K562 (cell line): ENCODE measurements around the gene AHNAK. TPM values are rescaled to one million over a fixed set of nuclear protein-coding genes. Genes with fewer than 3 reads are reported as not detected.

Experiments used
- ATAC-seq: fragments of 200-7000 bp; cut with Tn5 transposase; 3 replicates; pipeline ENCODE4 v1.9.1; 2020; ENCODE audit warnings: moderate library complexity
- BruUV-seq: library from RNA; stranded (reverse); fragments of 400-500 nt; replicated peaks from 2 replicates; lab custom pipeline; 2021; lab: Mats Ljungman, UMichigan
- CTCF ChIA-PET: fragments of 300-600 bp; formaldehyde crosslinking; extraction: SDS; loops from one replicate; lab custom pipeline; 2021; ENCODE audit warnings: low intra/inter-chr PET ratio; lab: Yijun Ruan, JAX
- POLR2A ChIA-PET: fragments of 300-600, 350-650 bp; sonication (Branson Sonifier 250); formaldehyde crosslinking; extraction: SDS; loops from one replicate; lab custom pipeline; 2021; ENCODE audit warnings: antibody characterized with exemption, inconsistent platforms; lab: Yijun Ruan, JAX
- DNase-seq, 4 experiments: peaks; one replicate each; pipeline versions ENCODE4 v3.0.0 to v3.0.0-alpha.2; 2011 to 2018; ENCODE audit warnings: low spot score in 3 of 4, mixed read lengths in 3 of 4; ENCODE audit errors: extremely low read depth in 1 of 4
- FAIRE-seq: peaks from 2 replicates; lab custom pipeline; 2011; peaks lifted over from hg19 to GRCh38; lab: Jason Lieb, UNC
- H2AFZ ChIP-seq: 2 replicates; pipeline ENCODE4 v1.6.0; 2011; ENCODE audit warnings: low read depth, low read length, control low read depth, inconsistent platforms
- H3K27ac ChIP-seq: fragments of 200-600 bp; 3 replicates; pipeline ENCODE4 v1.8.0; 2011; ENCODE audit warnings: low read depth, mild to moderate bottlenecking, control low read depth, inconsistent platforms, low read length, moderate library complexity, mixed read lengths; ENCODE audit errors: extremely low read depth
- H3K27me3 ChIP-seq, 2 experiments: fragments of 300-600 bp in 1 of 2; 2 replicates in 1 of 2; 3 replicates in 1 of 2; pipeline versions ENCODE4 v1.6.0 to v1.8.0; 2011; ENCODE audit warnings: inconsistent platforms in 2 of 2, low read length in 2 of 2, mild to moderate bottlenecking in 1 of 2, mixed read lengths in 1 of 2, moderate library complexity in 1 of 2; ENCODE audit not compliant: control insufficient read depth in 2 of 2, insufficient read depth in 2 of 2
- H3K36me3 ChIP-seq: fragments of 300-600 bp; 3 replicates; pipeline ENCODE4 v1.8.0; 2011; ENCODE audit warnings: mild to moderate bottlenecking, low read length, inconsistent platforms; ENCODE audit not compliant: control insufficient read depth, insufficient read depth
- H3K4me1 ChIP-seq, 2 experiments: fragments of 200-600 bp in 1 of 2; replicated peaks in 1 of 2; 2 replicates in 1 of 2; 3 replicates in 1 of 2; pipeline versions ENCODE4 v1.5.1 to v1.8.0; 2011; ENCODE audit warnings: inconsistent platforms in 2 of 2, low read length in 2 of 2, mild to moderate bottlenecking in 1 of 2, mixed read lengths in 1 of 2, moderate library complexity in 1 of 2; ENCODE audit not compliant: control insufficient read depth in 2 of 2, insufficient read depth in 2 of 2
- H3K4me2 ChIP-seq: 2 replicates; pipeline ENCODE4 v1.6.1; 2011; ENCODE audit warnings: low read length, control low read depth, inconsistent platforms, mixed read lengths; ENCODE audit not compliant: insufficient read depth
- H3K4me3 ChIP-seq: fragments of 200-600 bp; sonication (generic), shearing (Covaris generic); 2 replicates; pipeline ENCODE4 v1.5.1; 2016; ENCODE audit warnings: control low read depth, inconsistent platforms
- H3K79me2 ChIP-seq: fragments of 200-600 bp; 3 replicates; pipeline ENCODE4 v1.8.0; 2011; ENCODE audit warnings: low read length, inconsistent platforms; ENCODE audit not compliant: control insufficient read depth, insufficient read depth
- H3K9ac ChIP-seq, 2 experiments: 2 replicates each; pipeline versions ENCODE4 v1.6.0 to v1.6.1; 2011; ENCODE audit warnings: low read depth in 2 of 2, low read length in 2 of 2, control low read depth in 1 of 2, inconsistent platforms in 1 of 2, mild to moderate bottlenecking in 1 of 2, mixed read lengths in 1 of 2; ENCODE audit not compliant: insufficient read depth in 1 of 2
- H3K9me1 ChIP-seq: one replicate; pipeline ENCODE4 v1.6.0; 2011; ENCODE audit warnings: inconsistent platforms, mild to moderate bottlenecking, low read length, moderate library complexity; ENCODE audit not compliant: control insufficient read depth, insufficient read depth
- H3K9me3 ChIP-seq: replicated peaks from 2 replicates; pipeline ENCODE4 v1.5.1; 2011; ENCODE audit warnings: low read depth, low read length, inconsistent platforms; ENCODE audit not compliant: control insufficient read depth, insufficient read depth
- H4K20me1 ChIP-seq: replicated peaks from 2 replicates; pipeline ENCODE4 v1.6.1; 2011; ENCODE audit warnings: low read length, inconsistent platforms, mixed read lengths; ENCODE audit not compliant: control insufficient read depth, insufficient read depth
- ADNP ChIP-seq: fragments of 200-800 bp; sonication (Bioruptor generic); IDR thresholded peaks from 2 replicates; pipeline ENCODE4 v1.6.1; 2016; ENCODE audit warnings: missing genetic modification characterization, missing compliant biosample characterization
- BCL6 ChIP-seq: fragments of 250-450 bp; sonication (Bioruptor Pico); IDR thresholded peaks from 2 replicates; pipeline ENCODE4 v1.4.0; 2020
- BCLAF1 ChIP-seq, 2 experiments: fragments of 450-650 bp in 1 of 2; IDR thresholded peaks; 2 replicates each; pipeline ENCODE4 v1.6.1; 2011 to 2017; ENCODE audit warnings: low read depth in 2 of 2, antibody characterized with exemption in 1 of 2, borderline replicate concordance in 1 of 2, low read length in 1 of 2, mild to moderate bottlenecking in 1 of 2, mixed read lengths in 1 of 2; ENCODE audit not compliant: control insufficient read depth in 1 of 2
- EHMT2 ChIP-seq: fragments of 450-650 bp; IDR thresholded peaks from 2 replicates; pipeline ENCODE4 v1.6.1; 2018; ENCODE audit warnings: antibody characterized with exemption
- HDAC3 ChIP-seq: fragments of 450-650 bp; IDR thresholded peaks from 2 replicates; pipeline ENCODE4 v1.6.1; 2018; ENCODE audit warnings: borderline replicate concordance, mild to moderate bottlenecking, moderate library complexity; ENCODE audit not compliant: partially characterized antibody
- HNRNPUL1 ChIP-seq: fragments of 200-400 bp; formaldehyde crosslinking; IDR thresholded peaks from 2 replicates; pipeline ENCODE4 v1.6.1; 2017; ENCODE audit warnings: low read length
- MEF2A ChIP-seq: IDR thresholded peaks from 2 replicates; pipeline ENCODE4 v1.6.1; 2011; ENCODE audit warnings: low read depth, mild to moderate bottlenecking, low read length, moderate library complexity; ENCODE audit not compliant: control insufficient read depth
- PHF8 ChIP-seq: fragments of 200-600 bp; sonication (generic); IDR thresholded peaks from 2 replicates; pipeline ENCODE4 v1.6.1; 2012; ENCODE audit warnings: mixed run types, mild to moderate bottlenecking, inconsistent platforms, low read length, moderate library complexity, borderline replicate concordance
- SAFB ChIP-seq: fragments of 200-400 bp; formaldehyde crosslinking; IDR thresholded peaks from 2 replicates; pipeline ENCODE4 v1.6.1; 2017; ENCODE audit warnings: low read depth, low read length, borderline replicate concordance
- SRSF3 ChIP-seq: fragments of 200-400 bp; formaldehyde crosslinking; IDR thresholded peaks from 2 replicates; pipeline ENCODE4 v1.6.1; 2016; ENCODE audit warnings: mild to moderate bottlenecking, low read length, moderate library complexity; ENCODE audit not compliant: insufficient read depth
- TAL1 ChIP-seq: fragments of 450-650 bp; IDR thresholded peaks from 2 replicates; pipeline ENCODE4 v1.6.1; 2016; ENCODE audit warnings: mild to moderate bottlenecking
- TEAD1 ChIP-seq, 2 experiments: fragments of 450-650 bp in 1 of 2; sonication (generic) in 1 of 2; formaldehyde crosslinking; IDR thresholded peaks; 2 replicates each; pipeline versions ENCODE4 v1.4.0 to v1.8.0; 2020 to 2022; ENCODE audit warnings: mild to moderate bottlenecking in 2 of 2, missing genetic modification reagents in 1 of 2
- ZNF408 ChIP-seq: fragments of 250-450 bp; sonication (Bioruptor Pico); IDR thresholded peaks from 2 replicates; pipeline ENCODE4 v1.4.0; 2020; ENCODE audit warnings: low read depth, mild to moderate bottlenecking, moderate library complexity
- ZNF695 ChIP-seq: fragments of 450-650 bp; formaldehyde crosslinking; IDR thresholded peaks from 2 replicates; pipeline ENCODE4 v1.4.0; 2020; ENCODE audit warnings: mild to moderate bottlenecking, moderate library complexity
- ZNF764 ChIP-seq: fragments of 250-450 bp; sonication (Bioruptor Pico); IDR thresholded peaks from 2 replicates; pipeline ENCODE4 v1.4.0; 2020; ENCODE audit warnings: low read depth, mild to moderate bottlenecking, moderate library complexity
- WGBS: fragments of 100-300 bp; shearing (Covaris generic); methylation state at CpG from one replicate; pipeline ENCODE4 v1.1.6; 2016; ENCODE audit warnings: low coverage, mixed read lengths; ENCODE audit not compliant: insufficient coverage; ENCODE audit errors: missing lambda C conversion rate; 5-methylcytosine and 5-hydroxymethylcytosine counted together
- in situ Hi-C: fragments of 300-500 bp; cut with MboI; formaldehyde crosslinking; loops from 4 replicates; pipeline ENCODE4 v1.15.0; 2018; ENCODE audit warnings: inconsistent platforms, mixed read lengths
- intact Hi-C: fragments of 100-400 bp; cut with micrococcal nuclease; formaldehyde crosslinking; loops from 2 replicates; pipeline ENCODE4 v1.14.2; 2022
- polyA plus RNA-seq, 8 experiments: library from polyadenylated mRNA; depleted of rRNA in 4 of 8; stranded (reverse) in 5 of 8; unstranded in 3 of 8; fragments of >200 nt; fragmentation: Nextera tagmentation in 2 of 8; fragmentation: Illumina TruSeq in 1 of 8; extraction: Ambion mirVana in 2 of 8; extraction: Trizol in 1 of 8; gene quantifications; 2 replicates each; pipeline versions ENCODE4 v1.2.1 to v1.2.3, GENCODE V29; 2011 to 2014; ENCODE audit warnings: inconsistent platforms in 1 of 8, missing spikeins in 1 of 8
- total RNA-seq, 7 experiments: library from RNA; depleted of rRNA in 6 of 7; stranded (reverse); fragments of >200 nt in 6 of 7; fragmentation: Illumina TruSeq in 2 of 7; extraction: Trizol in 2 of 7; gene quantifications; 2 replicates each; pipeline versions ENCODE4 v1.2.1 to v1.2.3, GENCODE V29; 2011 to 2021; ENCODE audit warnings: low replicate concordance in 1 of 7

AHNAK gene
- total and polyA plus RNA-seq, 9 of the 15 experiments (the other 6 are each of a cell fraction or from before 2014, with no cell fraction given) = 1.5 to 89.7 (median 45.0) TPM

DNA sequence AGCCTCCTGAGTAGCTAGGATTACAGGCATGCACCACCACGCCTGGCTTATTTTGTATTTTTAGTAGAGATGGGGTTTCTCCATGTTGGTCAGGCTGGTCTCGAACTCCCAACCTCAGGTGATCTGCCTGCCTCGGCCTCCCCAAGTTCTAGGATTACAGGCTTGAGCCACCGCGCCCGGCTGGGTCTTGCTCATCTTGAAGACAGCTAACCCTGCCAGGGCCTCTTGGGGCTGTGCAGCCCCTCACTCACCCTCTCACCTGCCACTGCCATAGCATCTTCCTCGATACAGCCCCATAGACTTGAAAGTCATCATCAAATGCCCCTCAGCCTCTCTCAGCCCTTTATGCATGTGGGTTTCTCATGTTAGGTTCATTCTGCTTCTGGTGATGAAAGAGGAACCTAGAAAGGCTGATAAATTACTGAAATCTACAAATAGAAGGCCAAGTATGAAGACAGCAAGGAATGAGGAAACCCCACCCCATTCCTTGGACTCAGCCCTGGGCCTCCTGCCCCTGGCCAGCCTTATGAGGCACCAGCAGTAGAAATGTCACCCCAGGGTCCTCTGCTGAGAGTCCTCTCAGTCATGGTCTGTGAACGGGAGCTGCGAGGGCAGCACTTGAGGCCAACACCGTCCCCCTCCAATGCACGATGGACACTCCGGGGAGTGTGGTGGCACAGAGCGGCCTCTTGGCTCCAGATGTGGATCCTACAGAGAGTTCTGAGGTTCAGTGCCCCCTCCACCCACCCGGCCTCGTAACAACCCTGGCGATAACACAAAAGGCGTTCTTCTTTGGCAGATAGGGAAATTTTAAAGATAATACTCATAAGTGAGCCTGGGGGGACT, 103.0 kb downstream of the AHNAK start:
- no peak; the same call in 2 of the 3 replicates for ATAC-seq
- H3K9ac ChIP-seq = peak overlapping the region in 1 of 2 experiments; percentile 75; a peak in 2 of 4 replicates
- 57% methylated on average over 17 of the region's 17 CpGs for WGBS
- no peaks in the 10 kb centered on the region for H3K36me3 ChIP-seq
- no peak for DNase-seq
- no peak overlapping the region for H3K4me2 ChIP-seq
- no peaks in the 10 kb centered on the region for H3K9me1 ChIP-seq
- H2AFZ ChIP-seq = 0 out of 2 replicates have a peak overlapping the region, but pooled peaks have one; percentile 32
- TF ChIP-seq PHF8 = no peak
- TF ChIP-seq MEF2A = no peak
- TF ChIP-seq HNRNPUL1 = no peak
- TF ChIP-seq SAFB = no peak
- TF ChIP-seq TEAD1 (CRISPR knock-in tag; IDR thresholded peaks at IDR 0.05) = no peak
- no peak for TF ChIP-seq BCL6 (CRISPR knock-in tag)
- TF ChIP-seq TAL1 = no peak
- TF ChIP-seq ZNF408 = no peak
- TF ChIP-seq ADNP (tag) = no peak
- TF ChIP-seq ZNF764 (CRISPR knock-in tag) = no peak
- no peak for TF ChIP-seq BCLAF1 (IDR thresholded peaks at IDR 0.05; ENCODE audit: borderline replicate concordance in 1 of 2, control insufficient read depth in 1 of 2, low read depth in 2 of 2, low read length in 1 of 2)
- TF ChIP-seq EHMT2 = no peak
- TF ChIP-seq SRSF3 = no peak
- TF ChIP-seq ZNF695 (CRISPR knock-in tag) = no peak
- TF ChIP-seq HDAC3 = no peak
- POLR2A ChIA-PET = interaction anchor here (0.5 to 1.3 kb wide), 4 partner anchors 15 to 1147 kb away, joined by 3 to 4 read pairs (median 3); no protein-coding TSS in a partner anchor
- no TSS peak for BruUV-seq
- CTCF ChIA-PET = no interaction called here
- intact Hi-C loops (no loop called here), in situ Hi-C loops (no loop called here)
- peaks cover 7 to 21% of the 10 kb centered on the region in 2 experiments for H3K4me1 ChIP-seq
- H3K27me3 ChIP-seq = no peaks in the 10 kb centered on the region; a peak in 1 of 5 replicates
- H3K79me2 ChIP-seq = no peaks in the 10 kb centered on the region
- no peak for FAIRE-seq
- H3K4me3 ChIP-seq = no peak overlapping the region
- H3K27ac ChIP-seq = no peak overlapping the region
- no peaks in the 10 kb centered on the region for H3K9me3 ChIP-seq
- no peaks in the 10 kb centered on the region for H4K20me1 ChIP-seq
